Measurements from ENCODE around the gene NR4A1.

- TF ChIP-seq CTCF (conservative IDR thresholded peaks at IDR 0.05; ENCODE audit: low read depth, low read length), result no peak
- TF ChIP-seq EZH2 (IDR thresholded peaks at IDR 0.05; ENCODE audit: borderline replicate concordance, low read depth, low read length, poor library complexity, severe bottlenecking), result no peak
Measured at GRCh38 chr12:52057638-52058576, 6.7 kb downstream of the NR4A1 start.

Measured in A673 (cell line).